Measurements from ENCODE around the gene MYO1H.
"Not testable (repeated sequence)": the region's sequence is repeated elsewhere in the genome, so short reads cannot be mapped to it uniquely, and the experiment has no call there.

MYO1H gene

GRCh38 chr12:109347589-109347988 is at the start of gene MYO1H:
MYO1H (plus strand) TSS chr12:109347900; CDS start chr12:109347961, 61 bp downstream.
- in situ Hi-C loops (cut with MboI; ENCODE audit: low sequenced_read_pairs), result no loop called here

- in situ Hi-C loops (cut with MboI; ENCODE audit: low sequenced_read_pairs), result no loop called here
These were observed 47.9 kb upstream of the MYO1H start for GRCh38 chr12:109299849-109300248.

- in situ Hi-C loops (cut with MboI; ENCODE audit: low sequenced_read_pairs), result no loop called here
These were observed 46.0 kb upstream of the MYO1H start for GRCh38 chr12:109301643-109302168.

- in situ Hi-C loops (cut with MboI; ENCODE audit: low sequenced_read_pairs), result no loop called here
These were observed 45.3 kb upstream of the MYO1H start for GRCh38 chr12:109302358-109302757.

- in situ Hi-C loops (cut with MboI; ENCODE audit: low sequenced_read_pairs), result no loop called here
These were observed 44.9 kb upstream of the MYO1H start for GRCh38 chr12:109302770-109303169.

- in situ Hi-C loops (cut with MboI; ENCODE audit: low sequenced_read_pairs), result no loop called here
These were observed 43.2 kb upstream of the MYO1H start for GRCh38 chr12:109304485-109304884.

- in situ Hi-C loops (cut with MboI; ENCODE audit: low sequenced_read_pairs), result no loop called here
These were observed 42.2 kb upstream of the MYO1H start for GRCh38 chr12:109305547-109305946.

- in situ Hi-C loops (cut with MboI; ENCODE audit: low sequenced_read_pairs), result no loop called here
These were observed 40.6 kb upstream of the MYO1H start for GRCh38 chr12:109307051-109307450.

GRCh38 chr12:109308534-109309380 is 38.9 kb upstream of the MYO1H start, which contains the start of gene FOXN4:
FOXN4 (minus strand) TSS chr12:109309284; CDS start chr12:109308321, 963 bp downstream.
- in situ Hi-C loops (cut with MboI; ENCODE audit: low sequenced_read_pairs), result no loop called here

- in situ Hi-C loops (cut with MboI; ENCODE audit: low sequenced_read_pairs), result no loop called here
These were observed 38.1 kb upstream of the MYO1H start for GRCh38 chr12:109309381-109310246.

GRCh38 chr12:109310247-109311125 is 37.2 kb upstream of the MYO1H start:
- in situ Hi-C loops (cut with MboI; ENCODE audit: low sequenced_read_pairs), result no loop called here

- in situ Hi-C loops (cut with MboI; ENCODE audit: low sequenced_read_pairs), result not testable (repeated sequence)
These were observed 26.4 kb upstream of the MYO1H start for GRCh38 chr12:109321294-109321693.

- in situ Hi-C loops (cut with MboI; ENCODE audit: low sequenced_read_pairs), result no loop called here
These were observed 18.7 kb upstream of the MYO1H start for GRCh38 chr12:109329003-109329402.

- in situ Hi-C loops (cut with MboI; ENCODE audit: low sequenced_read_pairs), result no loop called here
These were observed 18.0 kb upstream of the MYO1H start for GRCh38 chr12:109329686-109330085.

- in situ Hi-C loops (cut with MboI; ENCODE audit: low sequenced_read_pairs), result no loop called here
These were observed 17.1 kb upstream of the MYO1H start for GRCh38 chr12:109330282-109331230.

- in situ Hi-C loops (cut with MboI; ENCODE audit: low sequenced_read_pairs), result no loop called here
These were observed 16.3 kb upstream of the MYO1H start for GRCh38 chr12:109331301-109331952.

GRCh38 chr12:109334887-109335286 is 12.8 kb upstream of the MYO1H start:
- in situ Hi-C loops (cut with MboI; ENCODE audit: low sequenced_read_pairs), result no loop called here

GRCh38 chr12:109336593-109336992 is 11.1 kb upstream of the MYO1H start:
- in situ Hi-C loops (cut with MboI; ENCODE audit: low sequenced_read_pairs), result no loop called here

GRCh38 chr12:109343677-109344076 is 4.0 kb upstream of the MYO1H start:
- in situ Hi-C loops (cut with MboI; ENCODE audit: low sequenced_read_pairs), result no loop called here
